ENCODE measurements around the gene TMX4. TPM values are rescaled to one million over a fixed set of nuclear protein-coding genes. Genes with fewer than 3 reads are reported as not detected.

The TMX4 gene
- total and polyA plus RNA-seq, 2 of the 4 experiments (the other 2 are of a cell fraction) = 5.4 to 13.6 TPM

DNA sequence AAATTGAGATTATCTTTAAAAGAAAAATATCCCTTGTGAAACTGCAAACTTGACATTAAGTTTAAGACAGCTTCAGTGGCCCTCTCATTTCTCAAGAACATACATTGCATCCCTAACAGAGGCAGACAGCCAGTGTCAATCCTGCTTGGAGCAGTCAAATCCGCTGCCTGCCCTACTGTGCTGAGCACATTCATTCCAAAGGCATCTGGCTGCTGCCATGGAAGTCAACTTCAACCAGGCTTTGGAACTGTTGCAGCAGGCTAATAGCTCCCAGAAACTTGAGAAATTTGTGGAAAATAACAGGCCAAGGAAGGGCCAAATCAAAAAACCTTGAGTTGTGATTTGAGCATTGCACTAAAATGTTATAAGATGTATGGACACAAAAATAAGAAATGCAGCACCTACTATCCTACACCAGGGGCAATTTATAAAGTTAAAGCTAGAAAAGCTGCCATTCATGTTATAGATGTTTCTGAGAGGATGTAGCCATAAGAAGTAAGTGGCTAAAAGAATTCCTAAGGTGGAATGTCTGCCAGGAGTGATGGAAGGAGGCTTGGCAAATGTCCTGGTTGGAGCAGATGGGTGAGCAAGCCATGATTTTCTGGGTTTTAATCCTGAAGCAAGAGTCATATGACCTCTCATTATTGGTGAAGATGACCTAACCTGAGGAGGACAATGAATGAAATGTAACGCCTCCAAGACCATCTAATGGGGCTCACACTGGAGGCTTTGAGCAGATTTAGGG is 47.9 kb downstream of the TMX4 start:
- Histone ChIP-seq H2AFZ (replicated peaks; ENCODE audit: low read length, poor library complexity) (no peak overlapping the region), H3K56ac (ENCODE audit: extremely low read depth, insufficient read depth, low read length) (no peak overlapping the region), H4K91ac (ENCODE audit: insufficient read depth, low read depth, low read length) (no peak overlapping the region), H2BK5ac (ENCODE audit: low read depth, low read length, poor library complexity, severe bottlenecking) (no peak overlapping the region), H4K20me1 (ENCODE audit: insufficient read depth, low read length) (no peaks in the 10 kb centered on the region), H3K9me3 (ENCODE audit: control insufficient read depth, insufficient read depth, low read length) (no peaks in the 10 kb centered on the region), H4K5ac (ENCODE audit: low read depth, low read length) (no peak overlapping the region), H3K36me3 (ENCODE audit: control insufficient read depth, insufficient read depth, low read length) (no peaks in the 10 kb centered on the region), H3K9me1 (ENCODE audit: insufficient read depth, low read length) (no peaks in the 10 kb centered on the region), H2BK20ac (ENCODE audit: low read depth, low read length) (no peak overlapping the region), H3K27ac (ENCODE audit: insufficient read depth, low read length) (no peak overlapping the region), H2BK120ac (ENCODE audit: low read depth, low read length) (no peak overlapping the region), H3K4me2 (ENCODE audit: low read depth, low read length) (no peak overlapping the region), H3K27me3 (ENCODE audit: control insufficient read depth, insufficient read depth, low read length) (peaks cover 6% of the 10 kb centered on the region), H3K4me3 (ENCODE audit: insufficient read depth, low read depth, low read length) (no peak overlapping the region), H2AK9ac (replicated peaks; ENCODE audit: low read depth, low read length, poor library complexity) (no peak overlapping the region), H2BK15ac (ENCODE audit: low read depth, low read length) (no peak overlapping the region), H3K4me1 (ENCODE audit: control insufficient read depth, insufficient read depth, low read length) (no peaks in the 10 kb centered on the region), H4K8ac (ENCODE audit: low read depth in 2 of 2, low read length in 2 of 2) (no peak overlapping the region), H3K79me1 (ENCODE audit: low read depth in 1 of 2, low read length in 2 of 2) (no peaks in the 10 kb centered on the region), H3K23ac (ENCODE audit: low read depth, low read length) (no peak overlapping the region), H3K18ac (ENCODE audit: low read depth, low read length) (no peak overlapping the region), H3K9ac (ENCODE audit: low read depth, low read length) (no peak overlapping the region), H3K4ac (ENCODE audit: low read depth, low read length) (no peak overlapping the region), H2AK5ac (ENCODE audit: low read depth, low read length) (no peak overlapping the region), H3K14ac (replicated peaks; ENCODE audit: low read depth, low read length) (no peak overlapping the region)
- no peak for TF ChIP-seq RAD21 (IDR thresholded peaks at IDR 0.05; ENCODE audit: low read length)
- no peak for TF ChIP-seq SMC3 (IDR thresholded peaks at IDR 0.05; ENCODE audit: low read depth, low read length)
- no peak for TF ChIP-seq RCOR1 (IDR thresholded peaks at IDR 0.05; ENCODE audit: insufficient replicate concordance, low read length)
- no peak for TF ChIP-seq RFX5 (IDR thresholded peaks at IDR 0.05; ENCODE audit: low read depth, low read length)
- no peak for TF ChIP-seq MXI1 (IDR thresholded peaks at IDR 0.05; ENCODE audit: borderline replicate concordance, low read depth, low read length)
- no peak for TF ChIP-seq POLR2A (IDR thresholded peaks at IDR 0.05; ENCODE audit: low read depth, low read length)
- TF ChIP-seq CHD1 (IDR thresholded peaks at IDR 0.05; ENCODE audit: low read depth, low read length) = no peak
- TF ChIP-seq, protein P1, sequence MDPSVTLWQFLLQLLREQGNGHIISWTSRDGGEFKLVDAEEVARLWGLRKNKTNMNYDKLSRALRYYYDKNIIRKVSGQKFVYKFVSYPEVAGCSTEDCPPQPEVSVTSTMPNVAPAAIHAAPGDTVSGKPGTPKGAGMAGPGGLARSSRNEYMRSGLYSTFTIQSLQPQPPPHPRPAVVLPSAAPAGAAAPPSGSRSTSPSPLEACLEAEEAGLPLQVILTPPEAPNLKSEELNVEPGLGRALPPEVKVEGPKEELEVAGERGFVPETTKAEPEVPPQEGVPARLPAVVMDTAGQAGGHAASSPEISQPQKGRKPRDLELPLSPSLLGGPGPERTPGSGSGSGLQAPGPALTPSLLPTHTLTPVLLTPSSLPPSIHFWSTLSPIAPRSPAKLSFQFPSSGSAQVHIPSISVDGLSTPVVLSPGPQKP (IDR thresholded peaks at IDR 0.05; ENCODE audit: borderline replicate concordance, low read depth, low read length) = no peak
- TF ChIP-seq, protein P2, sequence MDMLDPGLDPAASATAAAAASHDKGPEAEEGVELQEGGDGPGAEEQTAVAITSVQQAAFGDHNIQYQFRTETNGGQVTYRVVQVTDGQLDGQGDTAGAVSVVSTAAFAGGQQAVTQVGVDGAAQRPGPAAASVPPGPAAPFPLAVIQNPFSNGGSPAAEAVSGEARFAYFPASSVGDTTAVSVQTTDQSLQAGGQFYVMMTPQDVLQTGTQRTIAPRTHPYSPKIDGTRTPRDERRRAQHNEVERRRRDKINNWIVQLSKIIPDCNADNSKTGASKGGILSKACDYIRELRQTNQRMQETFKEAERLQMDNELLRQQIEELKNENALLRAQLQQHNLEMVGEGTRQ (IDR thresholded peaks at IDR 0.05; ENCODE audit: low read depth, low read length) = no peak
- TF ChIP-seq, protein P3, sequence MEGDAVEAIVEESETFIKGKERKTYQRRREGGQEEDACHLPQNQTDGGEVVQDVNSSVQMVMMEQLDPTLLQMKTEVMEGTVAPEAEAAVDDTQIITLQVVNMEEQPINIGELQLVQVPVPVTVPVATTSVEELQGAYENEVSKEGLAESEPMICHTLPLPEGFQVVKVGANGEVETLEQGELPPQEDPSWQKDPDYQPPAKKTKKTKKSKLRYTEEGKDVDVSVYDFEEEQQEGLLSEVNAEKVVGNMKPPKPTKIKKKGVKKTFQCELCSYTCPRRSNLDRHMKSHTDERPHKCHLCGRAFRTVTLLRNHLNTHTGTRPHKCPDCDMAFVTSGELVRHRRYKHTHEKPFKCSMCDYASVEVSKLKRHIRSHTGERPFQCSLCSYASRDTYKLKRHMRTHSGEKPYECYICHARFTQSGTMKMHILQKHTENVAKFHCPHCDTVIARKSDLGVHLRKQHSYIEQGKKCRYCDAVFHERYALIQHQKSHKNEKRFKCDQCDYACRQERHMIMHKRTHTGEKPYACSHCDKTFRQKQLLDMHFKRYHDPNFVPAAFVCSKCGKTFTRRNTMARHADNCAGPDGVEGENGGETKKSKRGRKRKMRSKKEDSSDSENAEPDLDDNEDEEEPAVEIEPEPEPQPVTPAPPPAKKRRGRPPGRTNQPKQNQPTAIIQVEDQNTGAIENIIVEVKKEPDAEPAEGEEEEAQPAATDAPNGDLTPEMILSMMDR (conservative IDR thresholded peaks at IDR 0.05; ENCODE audit: low read depth, low read length) = no peak
- TF ChIP-seq NFE2L2 (IDR thresholded peaks at IDR 0.05; ENCODE audit: low read depth, low read length) = no peak
- TF ChIP-seq MAZ (IDR thresholded peaks at IDR 0.05; ENCODE audit: borderline replicate concordance, low read depth, low read length) = no peak
- TF ChIP-seq CEBPB (IDR thresholded peaks at IDR 0.05; ENCODE audit: low read depth, low read length) = no peak
- TF ChIP-seq MAFK (IDR thresholded peaks at IDR 0.05; ENCODE audit: low read depth, low read length) = no peak
- TF ChIP-seq FOS (IDR thresholded peaks at IDR 0.05; ENCODE audit: low read depth, low read length) = no peak
- WGBS, 2 experiments (ENCODE audit: extremely low coverage in 2 of 2, insufficient read length in 1 of 2) = no CpG with 5 or more reads among the region's 2 CpGs
- ChIA-PET POLR2A (ENCODE audit: unreplicated experiment) (interaction anchor here (0.6 kb wide), 1 partner anchor 590 kb away, joined by 3 read pairs; no protein-coding TSS in a partner anchor), CTCF (no interaction called here)
- dilution Hi-C loops (cut with HindIII; ENCODE audit: low sequenced_read_pairs, unreplicated experiment) (no loop called here), in situ Hi-C loops (cut with MboI; ENCODE audit: low sequenced_read_pairs) (no loop called here), intact Hi-C loops (cut with micrococcal nuclease) (no loop called here)
- DNase-seq (peak; percentile 10), ATAC-seq (ENCODE audit: low read depth) (no peak)
- no TSS peak for BruUV-seq (replicated peaks)

Measured in IMR-90 (cell line).